LNCAP (cell line): Measurements from ENCODE around the gene VCAN.

Experiments used
- CTCF ChIP-seq: fragments of 450-650 bp; IDR thresholded peaks from 2 replicates; pipeline ENCODE4 v1.5.1; 2017; ENCODE audit warnings: mild to moderate bottlenecking

The VCAN gene

GRCh38 chr5:83562071-83562606 lies 90.6 kb downstream of the VCAN start:
- no peak for TF ChIP-seq CTCF

- TF ChIP-seq CTCF: no peak
Measured at GRCh38 chr5:83562791-83563557, 91.4 kb downstream of the VCAN start.

- no peak for TF ChIP-seq CTCF
Measured at GRCh38 chr5:83563631-83564030, 92.1 kb downstream of the VCAN start.

- peak; percentile 66 for TF ChIP-seq CTCF
Measured at GRCh38 chr5:83564069-83564749, 92.7 kb downstream of the VCAN start.

- no peak for TF ChIP-seq CTCF
Measured at GRCh38 chr5:83567741-83568140, 96.2 kb downstream of the VCAN start.

- TF ChIP-seq CTCF: no peak
Measured at GRCh38 chr5:83568186-83568585, 96.6 kb downstream of the VCAN start.

GRCh38 chr5:83570916-83571315 lies 99.4 kb downstream of the VCAN start:
- no peak for TF ChIP-seq CTCF
